Osteocyte (in vitro differentiated cells): ENCODE results near the gene PRSS36. TPM values are rescaled to one million over a fixed set of nuclear protein-coding genes. Genes with fewer than 3 reads are reported as not detected.
"Not testable (repeated sequence)": the region's sequence is repeated elsewhere in the genome, so short reads cannot be mapped to it uniquely, and the experiment has no call there.

Experiments
- DNase-seq: peaks from one replicate; pipeline ENCODE4 v3.0.0; 2021; ENCODE audit warnings: mixed read lengths; ENCODE audit not compliant: unreplicated experiment; ENCODE audit errors: extremely low spot score
- H3K27ac Mint-ChIP-seq: one replicate; pipeline ENCODE4 v1.8.0; 2021; ENCODE audit warnings: mild to moderate bottlenecking, mixed read lengths; ENCODE audit not compliant: unreplicated experiment
- H3K27me3 Mint-ChIP-seq: one replicate; pipeline ENCODE4 v1.8.0; 2021; ENCODE audit warnings: mixed read lengths; ENCODE audit not compliant: unreplicated experiment
- H3K36me3 Mint-ChIP-seq: one replicate; pipeline ENCODE4 v1.8.0; 2021; ENCODE audit warnings: mixed read lengths; ENCODE audit not compliant: unreplicated experiment
- H3K4me1 Mint-ChIP-seq: one replicate; pipeline ENCODE4 v1.8.0; 2021; ENCODE audit warnings: mixed read lengths; ENCODE audit not compliant: unreplicated experiment
- H3K4me3 Mint-ChIP-seq: one replicate; pipeline ENCODE4 v1.8.0; 2021; ENCODE audit warnings: mild to moderate bottlenecking, moderate library complexity, mixed read lengths; ENCODE audit not compliant: unreplicated experiment
- H3K9me3 Mint-ChIP-seq: one replicate; pipeline ENCODE4 v1.8.0; 2021; ENCODE audit warnings: mixed read lengths; ENCODE audit not compliant: unreplicated experiment
- CTCF ChIP-seq: fragments of 200-600 bp; sonication (generic); IDR thresholded peaks from 2 replicates; pipeline ENCODE4 v1.5.0; 2021; ENCODE audit warnings: antibody characterized with exemption, mild to moderate bottlenecking, moderate library complexity
- total RNA-seq: library from RNA; stranded (reverse); gene quantifications from 2 replicates; pipeline ENCODE4 v1.2.1, GENCODE V29; 2021

The PRSS36 gene
- total RNA-seq, 1 donor from 2014 or later: 0.67 TPM

- Mint-ChIP-seq H3K4me3 (no peak overlapping the region), H3K4me1 (peaks cover 2% of the 10 kb centered on the region), H3K27me3 (peaks cover 18% of the 10 kb centered on the region), H3K9me3 (no peaks in the 10 kb centered on the region), H3K27ac (no peak overlapping the region), H3K36me3 (no peaks in the 10 kb centered on the region)
- no peak for DNase-seq
- no peak for TF ChIP-seq CTCF
Measured at GRCh38 chr16:31148281-31148728, 1.6 kb downstream of the PRSS36 start.

DNA sequence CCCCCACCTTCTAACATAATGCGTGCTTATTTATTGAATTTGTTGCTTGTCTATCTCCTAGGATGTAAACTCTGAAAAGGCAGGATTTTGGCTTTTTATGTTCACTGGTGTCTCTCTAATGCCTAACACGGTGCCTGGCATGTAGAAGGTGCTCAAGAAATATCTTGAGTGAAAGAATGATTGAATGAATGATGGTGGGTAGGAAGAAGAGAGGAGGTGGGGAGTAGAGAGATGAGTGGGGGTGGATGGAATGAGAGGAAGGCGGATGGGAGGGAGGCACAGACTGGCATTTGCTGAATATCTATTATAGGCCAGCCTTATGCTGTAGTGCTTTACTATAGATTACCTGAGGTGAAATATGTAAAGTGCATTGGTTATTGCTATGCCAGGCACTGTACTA, 2.3 kb downstream of the PRSS36 start:
- H3K27me3 Mint-ChIP-seq: peaks cover 18% of the 10 kb centered on the region
- DNase-seq: no peak
- TF ChIP-seq CTCF: no peak
- H3K4me3 Mint-ChIP-seq: no peak overlapping the region
- H3K27ac Mint-ChIP-seq: no peak overlapping the region
- H3K4me1 Mint-ChIP-seq: peaks cover 2% of the 10 kb centered on the region
- H3K36me3 Mint-ChIP-seq: no peaks in the 10 kb centered on the region
- H3K9me3 Mint-ChIP-seq: no peaks in the 10 kb centered on the region

DNA sequence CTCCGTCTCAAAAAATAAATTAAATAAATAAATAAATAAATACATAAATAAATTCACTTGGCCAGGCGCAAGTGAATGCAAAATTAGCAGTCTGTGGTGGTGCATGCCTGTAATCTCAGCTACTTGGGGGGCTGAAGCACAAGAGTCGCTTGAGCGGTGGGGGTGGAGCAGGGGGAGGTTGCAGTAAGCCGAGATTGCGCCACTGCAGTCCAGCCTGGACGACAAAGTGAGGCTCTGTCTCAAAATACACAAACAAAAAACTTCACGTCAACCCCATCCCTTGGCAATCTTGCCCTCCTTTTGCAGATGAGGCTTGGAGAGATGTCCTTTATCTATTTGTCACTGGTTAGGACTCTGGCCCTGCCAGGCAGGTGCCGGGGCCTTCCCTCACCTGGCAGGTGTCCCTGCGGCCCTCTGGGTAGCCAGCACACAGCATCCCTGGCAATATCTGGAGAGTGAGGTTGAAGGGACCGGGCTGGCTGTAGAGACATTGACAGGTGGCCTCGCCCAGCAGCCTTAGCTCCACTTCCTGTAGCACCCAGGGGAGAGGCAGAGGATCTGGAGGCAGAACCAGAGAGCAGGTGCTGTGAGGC, 4.4 kb downstream of the PRSS36 start:
- no peak for DNase-seq
- H3K4me1 Mint-ChIP-seq: peaks cover 13% of the 10 kb centered on the region
- H3K36me3 Mint-ChIP-seq: no peaks in the 10 kb centered on the region
- no peak for TF ChIP-seq CTCF
- peaks cover 18% of the 10 kb centered on the region for H3K27me3 Mint-ChIP-seq
- no peak overlapping the region for H3K4me3 Mint-ChIP-seq
- no peaks in the 10 kb centered on the region for H3K9me3 Mint-ChIP-seq
- H3K27ac Mint-ChIP-seq: no peak overlapping the region

DNA sequence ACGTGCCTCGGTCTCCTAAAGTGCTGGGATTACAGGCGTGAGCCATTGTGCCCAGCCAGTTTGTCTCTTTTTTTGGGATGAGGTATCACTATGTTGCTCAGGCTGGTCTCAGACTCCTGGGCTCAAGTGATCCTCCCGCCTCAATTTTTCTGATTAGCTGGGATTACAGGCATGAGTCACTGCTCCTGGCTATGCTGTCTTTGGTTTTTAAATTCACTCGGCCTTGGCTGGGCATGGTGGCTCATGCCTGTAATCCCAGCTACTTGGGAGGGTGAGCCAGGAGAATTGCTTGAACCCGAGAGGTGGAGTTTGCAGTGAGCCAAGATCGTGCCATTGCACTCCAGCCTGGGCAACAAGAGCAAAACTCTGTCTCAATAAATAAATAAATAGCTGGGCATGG, 5.4 kb downstream of the PRSS36 start:
- H3K9me3 Mint-ChIP-seq, H3K4me3 Mint-ChIP-seq, DNase-seq, H3K27ac Mint-ChIP-seq, H3K36me3 Mint-ChIP-seq: not testable (repeated sequence)
- Mint-ChIP-seq H3K27me3 (peaks cover 18% of the 10 kb centered on the region), H3K4me1 (peaks cover 13% of the 10 kb centered on the region)

DNA sequence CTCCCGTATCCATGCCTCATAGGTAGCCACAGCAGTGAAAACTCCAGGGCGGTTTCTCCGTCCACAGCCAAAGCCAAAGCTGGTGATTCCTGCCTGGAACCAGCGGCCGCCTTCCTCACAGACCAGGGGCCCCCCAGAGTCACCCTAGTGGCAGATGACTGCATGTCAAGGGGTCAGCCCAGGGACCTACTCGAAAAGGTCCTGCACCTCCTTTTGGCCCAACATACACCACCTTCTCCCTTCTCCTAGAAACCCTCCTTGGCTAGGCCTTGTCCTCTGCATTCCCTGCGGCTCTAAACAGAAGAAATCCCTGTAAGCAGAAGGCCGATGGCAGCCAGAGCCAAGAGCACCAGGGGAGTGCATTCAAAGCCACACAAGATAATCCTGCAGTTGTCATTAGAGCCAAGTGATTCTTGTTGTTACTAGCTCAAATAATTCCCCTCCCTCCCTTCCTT, 6.1 kb downstream of the PRSS36 start:
- DNase-seq: no peak
- peaks cover 18% of the 10 kb centered on the region for H3K27me3 Mint-ChIP-seq
- peaks cover 13% of the 10 kb centered on the region for H3K4me1 Mint-ChIP-seq
- no peak for TF ChIP-seq CTCF
- no peaks in the 10 kb centered on the region for H3K36me3 Mint-ChIP-seq
- no peak overlapping the region for H3K27ac Mint-ChIP-seq
- H3K4me3 Mint-ChIP-seq: peak overlapping the region; percentile 60
- H3K9me3 Mint-ChIP-seq: no peaks in the 10 kb centered on the region
